Esophagus muscularis mucosa (tissue), 3 donors: ENCODE results near the gene EMX2.

ENCODE experiments used
- POLR2A ChIP-seq: fragments of 450-650 bp; IDR thresholded peaks from one replicate; pipeline ENCODE4 v1.6.1; 2017; ENCODE audit warnings: antibody characterized with exemption, moderate library complexity, mild to moderate bottlenecking, low read depth
- TF ChIP-seq, protein P1 (sequence below), 3 experiments: fragments of 200-600 bp in 2 of 3; fragments of 450-650 bp in 1 of 3; sonication (generic) in 2 of 3; IDR thresholded peaks; one replicate each; pipeline ENCODE4 v1.5.1; 2017 to 2019; ENCODE audit warnings: antibody characterized with exemption in 3 of 3, mild to moderate bottlenecking in 2 of 3, moderate library complexity in 1 of 3

DNA sequence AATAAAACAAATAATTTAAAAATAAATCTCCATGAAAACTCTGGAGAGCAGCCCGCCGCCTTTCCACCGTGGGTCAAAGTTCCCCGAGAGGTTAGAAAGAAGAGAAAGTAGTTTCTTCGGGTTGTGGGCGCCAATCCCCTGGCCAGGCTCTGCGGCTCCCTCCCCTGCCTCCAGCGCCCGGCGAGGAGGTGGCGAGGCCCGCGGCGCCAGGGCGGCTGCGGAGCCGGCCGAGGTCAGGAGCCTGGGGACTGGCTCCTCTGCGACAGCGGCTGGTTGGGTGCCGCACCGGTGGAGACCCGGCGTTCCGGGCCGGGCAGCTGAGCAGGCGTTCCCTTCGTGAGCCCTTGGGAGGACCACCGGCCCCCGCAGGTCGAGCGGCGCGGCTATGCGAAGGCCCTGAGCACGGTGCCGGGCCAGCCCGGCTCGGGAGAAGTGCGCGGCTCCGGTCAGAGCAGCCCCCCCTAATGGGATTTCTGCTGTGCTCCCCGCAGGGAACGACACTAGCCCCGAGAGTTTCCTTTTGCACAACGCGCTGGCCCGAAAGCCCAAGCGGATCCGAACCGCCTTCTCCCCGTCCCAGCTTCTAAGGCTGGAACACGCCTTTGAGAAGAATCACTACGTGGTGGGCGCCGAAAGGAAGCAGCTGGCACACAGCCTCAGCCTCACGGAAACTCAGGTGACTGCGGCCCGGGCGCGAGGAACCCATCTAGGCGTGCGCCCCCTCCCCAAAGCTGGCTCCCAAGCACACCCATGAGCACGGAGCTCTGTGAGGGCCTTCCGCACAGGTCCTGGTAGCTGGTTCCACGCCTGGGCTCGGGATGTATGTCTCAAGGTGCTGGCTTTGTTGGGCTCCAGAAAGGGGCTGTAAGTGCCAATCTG lies 2.8 kb downstream of the EMX2 start:
- no peak for TF ChIP-seq POLR2A
- TF ChIP-seq, protein P1, sequence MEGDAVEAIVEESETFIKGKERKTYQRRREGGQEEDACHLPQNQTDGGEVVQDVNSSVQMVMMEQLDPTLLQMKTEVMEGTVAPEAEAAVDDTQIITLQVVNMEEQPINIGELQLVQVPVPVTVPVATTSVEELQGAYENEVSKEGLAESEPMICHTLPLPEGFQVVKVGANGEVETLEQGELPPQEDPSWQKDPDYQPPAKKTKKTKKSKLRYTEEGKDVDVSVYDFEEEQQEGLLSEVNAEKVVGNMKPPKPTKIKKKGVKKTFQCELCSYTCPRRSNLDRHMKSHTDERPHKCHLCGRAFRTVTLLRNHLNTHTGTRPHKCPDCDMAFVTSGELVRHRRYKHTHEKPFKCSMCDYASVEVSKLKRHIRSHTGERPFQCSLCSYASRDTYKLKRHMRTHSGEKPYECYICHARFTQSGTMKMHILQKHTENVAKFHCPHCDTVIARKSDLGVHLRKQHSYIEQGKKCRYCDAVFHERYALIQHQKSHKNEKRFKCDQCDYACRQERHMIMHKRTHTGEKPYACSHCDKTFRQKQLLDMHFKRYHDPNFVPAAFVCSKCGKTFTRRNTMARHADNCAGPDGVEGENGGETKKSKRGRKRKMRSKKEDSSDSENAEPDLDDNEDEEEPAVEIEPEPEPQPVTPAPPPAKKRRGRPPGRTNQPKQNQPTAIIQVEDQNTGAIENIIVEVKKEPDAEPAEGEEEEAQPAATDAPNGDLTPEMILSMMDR (IDR thresholded peaks at IDR 0.05): no peak
